Peyer's patch (tissue), 4 donors: Measurements from ENCODE around the gene PTTG2. TPM values are rescaled to one million over a fixed set of nuclear protein-coding genes. Genes with fewer than 3 reads are reported as not detected.

Source experiments
- DNase-seq, 3 donors: peaks; one replicate each; pipeline ENCODE4 v3.0.0-alpha.2; 2017 to 2019
- H3K27ac ChIP-seq, 4 donors: fragments of 200-600 bp; sonication (generic); one replicate each; pipeline ENCODE4 v1.5.1; 2016 to 2019
- H3K27me3 ChIP-seq, 2 donors: fragments of 200-600 bp; sonication (generic); one replicate each; pipeline ENCODE4 v1.5.1; 2019
- H3K36me3 ChIP-seq, 3 donors: fragments of 200-600 bp; sonication (generic); one replicate each; pipeline ENCODE4 v1.5.1; 2016 to 2019
- H3K4me1 ChIP-seq, 4 donors: fragments of 200-600 bp; sonication (generic); one replicate each; pipeline ENCODE4 v1.5.1; 2016 to 2019
- H3K4me3 ChIP-seq, 4 donors: fragments of 200-600 bp; sonication (generic); 1 replicate in 3 of 4; 2 replicates in 1 of 4; pipeline ENCODE4 v1.5.1; 2016 to 2019; ENCODE audit warnings: mild to moderate bottlenecking in 1 of 4
- H3K9me3 ChIP-seq, 4 donors: fragments of 200-600 bp; sonication (generic); one replicate each; pipeline ENCODE4 v1.5.1; 2016 to 2019; ENCODE audit warnings: mild to moderate bottlenecking in 1 of 4
- POLR2A ChIP-seq, 2 donors: fragments of 450-650 bp; IDR thresholded peaks; one replicate each; pipeline ENCODE4 v1.5.1; 2017; ENCODE audit warnings: antibody characterized with exemption in 2 of 2, mild to moderate bottlenecking in 2 of 2, moderate library complexity in 2 of 2
- total RNA-seq, 4 donors: library from RNA; depleted of rRNA; stranded (reverse); fragments of >200 nt; gene quantifications; one replicate each; pipeline ENCODE4 v1.1.0, GENCODE V29; 2016
- TF ChIP-seq, protein P1 (sequence below), 6 experiments: fragments of 450-650 bp in 4 of 6; fragments of 200-600 bp in 2 of 6; sonication (generic) in 1 of 6; IDR thresholded peaks; one replicate each; pipeline ENCODE4 v1.5.1; 2017 to 2019; ENCODE audit warnings: antibody characterized with exemption in 6 of 6, mild to moderate bottlenecking in 3 of 6, moderate library complexity in 1 of 6

PTTG2 gene
- total RNA-seq, 4 donors from 2014 or later = 2.5 to 8.3 TPM; not detected in 2

DNA sequence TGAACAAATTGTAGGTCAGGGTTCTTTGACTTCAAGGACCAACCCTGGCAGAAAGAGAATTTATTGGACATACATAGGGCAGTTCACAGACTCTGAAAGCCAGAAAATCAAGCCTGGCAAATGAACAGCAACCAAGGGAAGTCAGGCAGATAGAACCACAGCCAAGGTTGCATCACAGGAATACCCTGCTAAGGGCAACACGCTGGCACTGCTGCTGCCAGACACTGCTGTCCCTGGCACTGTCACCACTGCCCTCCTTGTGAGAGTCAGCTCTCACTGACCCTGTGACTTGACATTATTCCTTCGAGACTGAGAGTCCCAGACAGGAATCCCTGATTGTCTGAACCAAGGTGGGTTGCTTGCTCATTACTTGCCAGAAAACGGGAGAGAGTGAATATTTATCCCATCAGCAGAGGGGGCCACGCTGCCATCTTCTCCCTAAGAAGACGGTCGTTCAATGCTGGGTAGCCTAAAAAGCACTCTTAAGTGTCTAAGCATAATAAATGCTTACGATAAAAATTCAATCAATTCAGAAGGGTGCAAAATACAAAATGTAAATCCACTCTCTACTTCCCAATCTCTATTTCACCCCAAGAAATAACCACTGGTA is 23.2 kb upstream of the PTTG2 start:
- Histone ChIP-seq H3K36me3 (no peaks in the 10 kb centered on the region), H3K27ac (no peak overlapping the region), H3K9me3 (no peaks in the 10 kb centered on the region), H3K4me3 (no peak overlapping the region), H3K27me3 (no peaks in the 10 kb centered on the region), H3K4me1 (no peaks in the 10 kb centered on the region)
- no peak for TF ChIP-seq POLR2A (IDR thresholded peaks at IDR 0.05)
- TF ChIP-seq, protein P1, sequence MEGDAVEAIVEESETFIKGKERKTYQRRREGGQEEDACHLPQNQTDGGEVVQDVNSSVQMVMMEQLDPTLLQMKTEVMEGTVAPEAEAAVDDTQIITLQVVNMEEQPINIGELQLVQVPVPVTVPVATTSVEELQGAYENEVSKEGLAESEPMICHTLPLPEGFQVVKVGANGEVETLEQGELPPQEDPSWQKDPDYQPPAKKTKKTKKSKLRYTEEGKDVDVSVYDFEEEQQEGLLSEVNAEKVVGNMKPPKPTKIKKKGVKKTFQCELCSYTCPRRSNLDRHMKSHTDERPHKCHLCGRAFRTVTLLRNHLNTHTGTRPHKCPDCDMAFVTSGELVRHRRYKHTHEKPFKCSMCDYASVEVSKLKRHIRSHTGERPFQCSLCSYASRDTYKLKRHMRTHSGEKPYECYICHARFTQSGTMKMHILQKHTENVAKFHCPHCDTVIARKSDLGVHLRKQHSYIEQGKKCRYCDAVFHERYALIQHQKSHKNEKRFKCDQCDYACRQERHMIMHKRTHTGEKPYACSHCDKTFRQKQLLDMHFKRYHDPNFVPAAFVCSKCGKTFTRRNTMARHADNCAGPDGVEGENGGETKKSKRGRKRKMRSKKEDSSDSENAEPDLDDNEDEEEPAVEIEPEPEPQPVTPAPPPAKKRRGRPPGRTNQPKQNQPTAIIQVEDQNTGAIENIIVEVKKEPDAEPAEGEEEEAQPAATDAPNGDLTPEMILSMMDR (IDR thresholded peaks at IDR 0.05) = no peak
- no peak for DNase-seq

DNA sequence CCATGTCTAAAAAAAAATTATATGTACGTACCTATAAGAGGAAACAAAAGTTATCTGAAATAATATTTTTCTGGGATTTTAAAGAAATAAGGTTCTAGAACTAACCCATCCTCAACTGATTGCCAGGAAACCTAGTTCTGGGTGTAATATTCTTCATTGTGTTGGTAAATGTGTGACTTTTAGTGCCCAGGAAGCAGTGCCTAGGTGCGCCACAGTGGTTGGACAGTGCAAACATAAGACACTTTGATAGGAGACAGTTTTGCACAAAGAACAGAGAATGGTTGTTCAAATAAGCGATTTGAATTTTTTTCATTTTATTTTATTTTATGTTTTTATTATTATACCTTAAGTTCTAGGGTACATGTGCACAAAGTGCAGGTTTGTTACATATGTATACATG is 22.0 kb upstream of the PTTG2 start:
- Histone ChIP-seq H3K36me3 (no peaks in the 10 kb centered on the region), H3K27ac (no peak overlapping the region), H3K9me3 (no peaks in the 10 kb centered on the region), H3K4me3 (no peak overlapping the region), H3K27me3 (no peaks in the 10 kb centered on the region), H3K4me1 (no peaks in the 10 kb centered on the region)
- no peak for DNase-seq
- TF ChIP-seq, protein P1 (IDR thresholded peaks at IDR 0.05) = no peak
- no peak for TF ChIP-seq POLR2A (IDR thresholded peaks at IDR 0.05)

DNA sequence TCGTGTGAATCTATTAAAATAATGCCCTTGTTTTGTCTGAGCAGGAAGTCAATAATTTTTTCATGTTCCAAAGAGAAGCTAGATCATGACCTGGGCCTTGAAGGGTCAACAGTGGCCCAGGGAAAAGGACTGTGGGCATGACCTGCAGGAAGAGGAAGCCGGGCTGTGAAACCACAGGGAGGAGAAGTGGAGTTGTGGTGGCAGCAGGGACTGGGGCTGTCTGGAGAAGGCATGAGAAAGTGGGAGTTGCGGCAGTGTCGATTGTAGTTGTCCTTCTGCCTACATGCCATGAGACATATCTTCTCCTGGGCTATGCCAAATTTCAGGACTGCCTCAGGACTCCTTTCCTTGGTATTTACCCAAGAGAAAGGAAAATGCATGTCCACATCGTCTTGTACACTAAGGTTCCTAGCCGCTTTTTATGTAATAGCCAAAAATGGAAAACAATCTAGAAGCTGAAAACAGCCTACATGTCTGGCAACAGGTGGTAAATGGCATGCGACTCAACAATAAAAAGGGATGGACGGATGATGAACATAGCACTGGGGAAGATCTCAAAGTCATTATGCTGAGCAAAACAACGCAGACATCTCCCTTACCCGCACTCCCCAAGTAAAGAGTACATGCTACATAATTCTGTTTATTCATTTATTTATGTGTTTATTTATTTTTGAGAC is 13.6 kb upstream of the PTTG2 start:
- no peak for TF ChIP-seq POLR2A (IDR thresholded peaks at IDR 0.05)
- TF ChIP-seq, protein P1 (IDR thresholded peaks at IDR 0.05) = no peak
- no peaks in the 10 kb centered on the region for H3K9me3 ChIP-seq
- H3K36me3 ChIP-seq = no peaks in the 10 kb centered on the region
- H3K4me3 ChIP-seq = no peak overlapping the region
- no peaks in the 10 kb centered on the region for H3K4me1 ChIP-seq
- no peaks in the 10 kb centered on the region for H3K27me3 ChIP-seq
- DNase-seq = no peak
- H3K27ac ChIP-seq = no peak overlapping the region

DNA sequence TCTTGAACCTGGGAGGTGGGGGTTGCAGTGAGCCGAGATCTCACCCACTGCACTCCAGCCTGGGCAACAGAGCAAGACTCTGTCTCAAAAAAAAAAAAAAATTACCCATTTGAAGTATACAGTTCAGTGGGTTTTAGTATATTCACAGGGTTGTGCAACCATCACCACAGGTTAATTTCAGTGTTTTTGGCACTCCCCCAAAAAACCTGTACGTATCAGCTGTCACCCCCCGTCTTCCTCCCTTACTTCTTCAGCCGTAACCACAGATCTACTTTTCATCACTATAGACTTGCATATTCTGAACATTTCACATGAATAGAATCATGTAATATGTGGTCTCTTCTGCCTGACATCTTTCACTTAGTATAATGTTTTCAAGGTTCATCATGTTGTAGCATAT is 11.7 kb upstream of the PTTG2 start:
- no peaks in the 10 kb centered on the region for H3K4me1 ChIP-seq
- no peak overlapping the region for H3K27ac ChIP-seq
- no peak overlapping the region for H3K4me3 ChIP-seq
- no peaks in the 10 kb centered on the region for H3K36me3 ChIP-seq
- H3K27me3 ChIP-seq = no peaks in the 10 kb centered on the region
- no peaks in the 10 kb centered on the region for H3K9me3 ChIP-seq
- TF ChIP-seq, protein P1 (IDR thresholded peaks at IDR 0.05) = no peak
- TF ChIP-seq POLR2A (IDR thresholded peaks at IDR 0.05) = no peak
- no peak for DNase-seq

DNA sequence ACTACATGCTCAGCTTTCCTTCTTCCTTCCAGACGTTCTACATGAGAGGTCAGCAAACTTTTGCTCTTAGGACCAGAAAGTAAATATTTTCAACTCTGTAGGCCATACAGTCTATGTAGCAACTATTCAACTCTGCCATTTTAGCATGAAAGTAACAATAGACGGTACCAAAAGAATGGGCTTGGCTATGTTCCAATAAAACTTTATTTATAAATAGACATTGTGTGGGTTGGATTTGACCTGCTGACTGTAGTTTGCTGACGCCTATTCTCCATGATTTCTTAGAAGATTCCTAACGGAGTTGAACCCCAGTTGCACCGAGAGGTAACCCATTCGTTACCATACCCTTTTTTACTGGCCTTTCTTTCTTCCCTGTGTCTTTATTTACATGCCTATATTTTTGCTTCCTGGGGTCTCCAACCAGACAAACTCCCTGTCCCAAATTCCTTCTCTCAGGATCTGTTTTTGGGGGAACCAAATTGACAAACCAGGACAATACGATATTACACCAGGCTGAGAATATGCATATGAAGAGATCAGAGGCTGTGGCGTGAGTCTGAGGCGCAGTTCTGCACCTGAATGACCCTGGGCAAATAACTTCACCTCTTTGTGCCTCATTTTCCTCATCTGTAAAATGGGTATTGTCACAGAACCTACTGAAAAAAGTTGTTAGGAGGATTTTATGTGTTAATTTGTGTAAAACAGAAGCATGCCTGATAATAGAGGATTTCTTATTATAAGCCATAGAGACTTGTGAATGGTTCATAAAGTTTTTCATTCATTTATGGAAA is 10.4 kb upstream of the PTTG2 start:
- Histone ChIP-seq H3K36me3 (no peaks in the 10 kb centered on the region), H3K27me3 (no peaks in the 10 kb centered on the region), H3K27ac (no peak overlapping the region), H3K9me3 (no peaks in the 10 kb centered on the region), H3K4me3 (no peak overlapping the region), H3K4me1 (no peaks in the 10 kb centered on the region)
- no peak for DNase-seq
- TF ChIP-seq, protein P1 (IDR thresholded peaks at IDR 0.05) = no peak
- TF ChIP-seq POLR2A (IDR thresholded peaks at IDR 0.05) = no peak
